BJ (cell line): Measurements from ENCODE around the gene STARD3. TPM values are rescaled to one million over a fixed set of nuclear protein-coding genes. Genes with fewer than 3 reads are reported as not detected.

ENCODE experiments used
- CTCF ChIA-PET: fragments of 350-600 bp; formaldehyde crosslinking; extraction: SDS; loops from one replicate; lab custom pipeline; 2021; ENCODE audit warnings: antibody characterized with exemption, inconsistent platforms; lab: Yijun Ruan, JAX
- POLR2A ChIA-PET: fragments of 300-600 bp; sonication (Branson Sonifier 250); formaldehyde crosslinking; extraction: SDS; loops from one replicate; lab custom pipeline; 2021; ENCODE audit warnings: antibody characterized with exemption; lab: Charles Lee
- DNase-seq: peaks from one replicate; pipeline ENCODE4 v3.0.0-alpha.2; 2011; ENCODE audit warnings: low read depth
- H3K27me3 ChIP-seq: 2 replicates; pipeline ENCODE4 v1.6.0; 2011; ENCODE audit warnings: low read length; ENCODE audit not compliant: control insufficient read depth, insufficient read depth
- H3K36me3 ChIP-seq: 2 replicates; pipeline ENCODE4 v1.5.1; 2011; ENCODE audit warnings: low read length; ENCODE audit not compliant: control insufficient read depth, insufficient read depth
- H3K4me3 ChIP-seq: 2 replicates; pipeline ENCODE4 v1.5.1; 2011; ENCODE audit warnings: low read depth, mild to moderate bottlenecking, control low read depth, low read length
- CTCF ChIP-seq: IDR thresholded peaks from 2 replicates; pipeline ENCODE4 v1.5.1; 2011; ENCODE audit warnings: low read depth, mild to moderate bottlenecking, control low read depth, inconsistent platforms, low read length, moderate library complexity; ENCODE audit not compliant: insufficient read depth
- polyA plus RNA-seq: library from polyadenylated mRNA; depleted of rRNA; stranded (reverse); fragments of >200 nt; gene quantifications from 2 replicates; pipeline ENCODE4 v1.2.3, GENCODE V29; 2011

Gene STARD3
- polyA plus RNA-seq, 1 experiment, result 93.8 TPM

- H3K27me3 ChIP-seq, result peaks cover 36% of the 10 kb centered on the region
- no peaks in the 10 kb centered on the region for H3K36me3 ChIP-seq
- DNase-seq, result no peak
- H3K4me3 ChIP-seq, result no peak overlapping the region
- POLR2A ChIA-PET, result no interaction called here
- TF ChIP-seq CTCF, result no peak
- CTCF ChIA-PET, result interaction anchor here (5.6 kb wide), 1 partner anchor 10 kb away, joined by 35 read pairs; no protein-coding TSS in a partner anchor
Measured at GRCh38 chr17:39612935-39613464, 23.9 kb upstream of the STARD3 start.

- H3K27me3 ChIP-seq, result peaks cover 20% of the 10 kb centered on the region
- ChIA-PET POLR2A (no interaction called here), CTCF (interaction anchor here (0.7 to 5.6 kb wide), 2 partner anchors 8 to 67 kb away, joined by 3 to 35 read pairs; no protein-coding TSS in a partner anchor)
- no peaks in the 10 kb centered on the region for H3K36me3 ChIP-seq
- no peak for TF ChIP-seq CTCF
- H3K4me3 ChIP-seq, result no peak overlapping the region
- no peak for DNase-seq
Measured at GRCh38 chr17:39614545-39615157, 22.3 kb upstream of the STARD3 start.

GRCh38 chr17:39615434-39615833 is 21.5 kb upstream of the STARD3 start:
- H3K36me3 ChIP-seq, result no peaks in the 10 kb centered on the region
- POLR2A ChIA-PET, result no interaction called here
- no peak for DNase-seq
- no peak overlapping the region for H3K4me3 ChIP-seq
- TF ChIP-seq CTCF, result no peak
- CTCF ChIA-PET, result interaction anchor here (5.6 kb wide), 1 partner anchor 7 kb away, joined by 35 read pairs; no protein-coding TSS in a partner anchor
- peaks cover 18% of the 10 kb centered on the region for H3K27me3 ChIP-seq

GRCh38 chr17:39617100-39617445 is 19.9 kb upstream of the STARD3 start:
- CTCF ChIA-PET, result interaction anchor here (1.0 to 1.2 kb wide), 2 partner anchors 16 to 18 kb away, joined by 3 read pairs; no protein-coding TSS in a partner anchor
- no peak for DNase-seq
- TF ChIP-seq CTCF, result no peak
- H3K4me3 ChIP-seq, result no peak overlapping the region
- no peaks in the 10 kb centered on the region for H3K36me3 ChIP-seq
- H3K27me3 ChIP-seq, result peaks cover 18% of the 10 kb centered on the region
- POLR2A ChIA-PET, result no interaction called here

GRCh38 chr17:39617446-39618245 is 19.3 kb upstream of the STARD3 start:
- Histone ChIP-seq H3K27me3 (peaks cover 18% of the 10 kb centered on the region), H3K36me3 (no peaks in the 10 kb centered on the region), H3K4me3 (peak overlapping the region; percentile 49)
- no peak for TF ChIP-seq CTCF
- CTCF ChIA-PET, result interaction anchor here (1.0 to 8.7 kb wide), 3 partner anchors 16 to 68 kb away, joined by 3 to 193 read pairs (median 3); no protein-coding TSS in a partner anchor
- POLR2A ChIA-PET, result no interaction called here
- DNase-seq, result no peak
